Progenitor cell of endocrine pancreas (in vitro differentiated cells): ENCODE results near the gene SLC16A1. TPM values are rescaled to one million over a fixed set of nuclear protein-coding genes. Genes with fewer than 3 reads are reported as not detected.

ENCODE experiments used
- DNase-seq: peaks from one replicate; pipeline ENCODE4 v3.0.0; 2021; ENCODE audit warnings: low spot score; ENCODE audit not compliant: unreplicated experiment
- H3K27ac Mint-ChIP-seq: 2 replicates; pipeline ENCODE4 v1.8.0; 2021; ENCODE audit warnings: mild to moderate bottlenecking, moderate library complexity, mixed read lengths
- H3K27me3 Mint-ChIP-seq: 2 replicates; pipeline ENCODE4 v1.8.0; 2021; ENCODE audit warnings: mixed read lengths
- H3K36me3 Mint-ChIP-seq: 2 replicates; pipeline ENCODE4 v1.8.0; 2022; ENCODE audit warnings: mixed read lengths; ENCODE audit not compliant: insufficient read depth
- H3K4me1 Mint-ChIP-seq: 2 replicates; pipeline ENCODE4 v1.8.0; 2021; ENCODE audit warnings: low read depth, mixed read lengths
- H3K4me3 Mint-ChIP-seq: 2 replicates; pipeline ENCODE4 v1.8.0; 2021; ENCODE audit warnings: low read depth, mild to moderate bottlenecking, moderate library complexity, mixed read lengths
- H3K9me3 Mint-ChIP-seq: 2 replicates; pipeline ENCODE4 v1.8.0; 2021; ENCODE audit warnings: low read depth, mixed read lengths
- CTCF ChIP-seq: fragments of 200-600 bp; sonication (generic); IDR thresholded peaks from one replicate; pipeline ENCODE4 v1.5.0; 2021; ENCODE audit warnings: antibody characterized with exemption, mild to moderate bottlenecking; ENCODE audit not compliant: unreplicated experiment
- total RNA-seq: library from RNA; stranded (reverse); gene quantifications from 2 replicates; pipeline ENCODE4 v1.2.1, GENCODE V29; 2021

The SLC16A1 gene
- total RNA-seq, 1 donor from 2014 or later: 65.0 TPM

GRCh38 chr1:112938210-112938609 is 17.8 kb downstream of the SLC16A1 start:
- DNase-seq: no peak
- Mint-ChIP-seq H3K4me1 (peaks cover 7% of the 10 kb centered on the region), H3K4me3 (no peak overlapping the region), H3K27ac (no peak overlapping the region), H3K9me3 (no peaks in the 10 kb centered on the region), H3K36me3 (peaks cover 4% of the 10 kb centered on the region), H3K27me3 (no peaks in the 10 kb centered on the region)
- TF ChIP-seq CTCF: no peak

GRCh38 chr1:112937495-112937894 is 18.5 kb downstream of the SLC16A1 start:
- no peaks in the 10 kb centered on the region for H3K27me3 Mint-ChIP-seq
- H3K36me3 Mint-ChIP-seq: no peaks in the 10 kb centered on the region
- H3K4me3 Mint-ChIP-seq: no peak overlapping the region
- H3K4me1 Mint-ChIP-seq: peaks cover 7% of the 10 kb centered on the region
- DNase-seq: no peak
- no peak for TF ChIP-seq CTCF
- no peaks in the 10 kb centered on the region for H3K9me3 Mint-ChIP-seq
- H3K27ac Mint-ChIP-seq: no peak overlapping the region

- Mint-ChIP-seq H3K4me3 (no peak overlapping the region), H3K27ac (no peak overlapping the region), H3K4me1 (peaks cover 7% of the 10 kb centered on the region), H3K9me3 (no peaks in the 10 kb centered on the region), H3K36me3 (peaks cover under 1% of the 10 kb centered on the region), H3K27me3 (no peaks in the 10 kb centered on the region)
- no peak for TF ChIP-seq CTCF
- DNase-seq: no peak
These were observed 18.9 kb downstream of the SLC16A1 start for GRCh38 chr1:112937070-112937469.

GRCh38 chr1:112935461-112936111 is 20.4 kb downstream of the SLC16A1 start:
- no peak for TF ChIP-seq CTCF
- no peaks in the 10 kb centered on the region for H3K9me3 Mint-ChIP-seq
- no peak overlapping the region for H3K27ac Mint-ChIP-seq
- H3K27me3 Mint-ChIP-seq: no peaks in the 10 kb centered on the region
- H3K4me1 Mint-ChIP-seq: peaks cover 7% of the 10 kb centered on the region
- H3K36me3 Mint-ChIP-seq: peaks cover 4% of the 10 kb centered on the region
- DNase-seq: no peak
- H3K4me3 Mint-ChIP-seq: no peak overlapping the region

- Mint-ChIP-seq H3K27ac (no peak overlapping the region), H3K27me3 (no peaks in the 10 kb centered on the region), H3K4me3 (no peak overlapping the region), H3K9me3 (no peaks in the 10 kb centered on the region), H3K36me3 (peaks cover 4% of the 10 kb centered on the region), H3K4me1 (peaks cover 7% of the 10 kb centered on the region)
- DNase-seq: no peak
- TF ChIP-seq CTCF: no peak
These were observed 21.4 kb downstream of the SLC16A1 start for GRCh38 chr1:112934577-112934976.
